Calu3 (cell line): ENCODE measurements around the gene LRRTM3. TPM values are rescaled to one million over a fixed set of nuclear protein-coding genes. Genes with fewer than 3 reads are reported as not detected.

ENCODE experiments used
- BruUV-seq: library from RNA; stranded (reverse); fragments of 400-500 nt; replicated peaks from 2 replicates; lab custom pipeline; 2021; lab: Mats Ljungman, UMichigan
- CTCF ChIA-PET: fragments of 300-600 bp; sonication (Branson Sonifier 250); formaldehyde crosslinking; loops from one replicate; lab custom pipeline; 2022; ENCODE audit warnings: antibody characterized with exemption; lab: Charles Lee
- DNase-seq: peaks from one replicate; pipeline ENCODE4 v3.0.0; 2022
- H3K27ac Mint-ChIP-seq: one replicate; pipeline ENCODE4 v1.8.0; 2022; ENCODE audit warnings: mixed read lengths; ENCODE audit not compliant: unreplicated experiment
- H3K27me3 Mint-ChIP-seq: one replicate; pipeline ENCODE4 v1.8.0; 2022; ENCODE audit warnings: mixed read lengths; ENCODE audit not compliant: unreplicated experiment
- H3K36me3 Mint-ChIP-seq: one replicate; pipeline ENCODE4 v1.8.0; 2022; ENCODE audit warnings: mild to moderate bottlenecking, moderate library complexity, mixed read lengths; ENCODE audit not compliant: insufficient read depth, unreplicated experiment
- H3K4me1 Mint-ChIP-seq: one replicate; pipeline ENCODE4 v1.8.0; 2022; ENCODE audit warnings: mild to moderate bottlenecking, low read depth, mixed read lengths; ENCODE audit not compliant: unreplicated experiment
- H3K4me3 Mint-ChIP-seq: one replicate; pipeline ENCODE4 v1.8.0; 2022; ENCODE audit warnings: mild to moderate bottlenecking, low read depth, moderate library complexity, mixed read lengths; ENCODE audit not compliant: unreplicated experiment
- H3K9me3 Mint-ChIP-seq: one replicate; pipeline ENCODE4 v1.8.0; 2022; ENCODE audit warnings: low read depth, mixed read lengths; ENCODE audit not compliant: unreplicated experiment
- CTCF ChIP-seq: fragments of 200-600 bp; IDR thresholded peaks from one replicate; pipeline ENCODE4 v1.8.0; 2022; ENCODE audit warnings: antibody characterized with exemption; ENCODE audit not compliant: unreplicated experiment
- intact Hi-C: fragments of 100-400 bp; cut with micrococcal nuclease; formaldehyde crosslinking; loops from one replicate; pipeline ENCODE4 v1.10.0; 2022; ENCODE audit not compliant: unreplicated experiment
- total RNA-seq: library from RNA; stranded (reverse); gene quantifications from 2 replicates; pipeline ENCODE4 v1.2.3, GENCODE V29; 2022

Gene LRRTM3
- total RNA-seq, 1 experiment from 2014 or later, result not detected

- Mint-ChIP-seq H3K27me3 (no peaks in the 10 kb centered on the region), H3K4me3 (no peak overlapping the region), H3K9me3 (no peaks in the 10 kb centered on the region), H3K4me1 (peaks cover 8% of the 10 kb centered on the region), H3K36me3 (no peaks in the 10 kb centered on the region), H3K27ac (no peak overlapping the region)
- no peak for TF ChIP-seq CTCF
- CTCF ChIA-PET, result no interaction called here
- BruUV-seq, result no TSS peak
- DNase-seq, result no peak
- intact Hi-C loops, result no loop called here
Measured at GRCh38 chr10:67072654-67073053, 146.8 kb downstream of the LRRTM3 start.

GRCh38 chr10:67075491-67075971, 149.7 kb downstream of the LRRTM3 start:
- CTCF ChIA-PET, result no interaction called here
- no TSS peak for BruUV-seq
- Mint-ChIP-seq H3K9me3 (no peaks in the 10 kb centered on the region), H3K36me3 (no peaks in the 10 kb centered on the region), H3K4me3 (no peak overlapping the region), H3K27ac (no peak overlapping the region), H3K27me3 (no peaks in the 10 kb centered on the region), H3K4me1 (peaks cover 9% of the 10 kb centered on the region)
- peak; percentile 2 for DNase-seq
- intact Hi-C loops, result loop anchor here (5.0 kb wide), 1 partner anchor 42 kb away; no protein-coding TSS in a partner anchor
- no peak for TF ChIP-seq CTCF

GRCh38 chr10:67076144-67076543, 150.3 kb downstream of the LRRTM3 start:
- intact Hi-C loops, result loop anchor here (5.0 kb wide), 1 partner anchor 41 kb away; no protein-coding TSS in a partner anchor
- no peak for TF ChIP-seq CTCF
- H3K9me3 Mint-ChIP-seq, result no peaks in the 10 kb centered on the region
- no peak overlapping the region for H3K27ac Mint-ChIP-seq
- no peaks in the 10 kb centered on the region for H3K27me3 Mint-ChIP-seq
- BruUV-seq, result no TSS peak
- no peak for DNase-seq
- H3K4me3 Mint-ChIP-seq, result no peak overlapping the region
- peaks cover 9% of the 10 kb centered on the region for H3K4me1 Mint-ChIP-seq
- H3K36me3 Mint-ChIP-seq, result no peaks in the 10 kb centered on the region
- CTCF ChIA-PET, result no interaction called here

- H3K4me3 Mint-ChIP-seq, result no peak overlapping the region
- H3K36me3 Mint-ChIP-seq, result no peaks in the 10 kb centered on the region
- CTCF ChIA-PET, result no interaction called here
- H3K27me3 Mint-ChIP-seq, result no peaks in the 10 kb centered on the region
- H3K4me1 Mint-ChIP-seq, result peaks cover 9% of the 10 kb centered on the region
- H3K9me3 Mint-ChIP-seq, result no peaks in the 10 kb centered on the region
- intact Hi-C loops, result loop anchor here (5.0 kb wide), 1 partner anchor 40 kb away; no protein-coding TSS in a partner anchor
- H3K27ac Mint-ChIP-seq, result peak overlapping the region; percentile 56
- BruUV-seq, result no TSS peak
- TF ChIP-seq CTCF, result no peak
- DNase-seq, result no peak
Measured at GRCh38 chr10:67077376-67077775, 151.5 kb downstream of the LRRTM3 start.
